ENCODE data around the gene VWCE.
A peak's percentile ranks its signal among the peaks of the same experiment; 100 is the strongest.

VWCE gene

GRCh38 chr11:61294717-61295595 is at the start of gene VWCE:
TSS of gene VWCE (minus strand) at chr11:61295316. CDS start at chr11:61295037, 279 bp downstream.
- Histone ChIP-seq H3K4me1 (ENCODE audit: control insufficient read depth, insufficient read depth, low read length) (peaks cover 24% of the 10 kb centered on the region; the same call in 1 of the 2 replicates), H3K9ac (ENCODE audit: low read length) (peak within 1 kb of the TSS; percentile 66), H3K9me3 (ENCODE audit: control insufficient read depth, insufficient read depth, low read depth, low read length) (no peaks in the 10 kb centered on the region), H3K27ac (ENCODE audit: low read depth, low read length) (peak within 1 kb of the TSS; percentile 21; the same call in 1 of the 2 replicates), H3K36me3 (ENCODE audit: control insufficient read depth, insufficient read depth, low read length) (peaks cover 29% of the 10 kb centered on the region), H3K4me3 (ENCODE audit: low read depth, low read length) (peak within 1 kb of the TSS; percentile 81), H3K27me3 (ENCODE audit: control insufficient read depth, insufficient read depth, low read length) (peaks cover 13% of the 10 kb centered on the region)

GRCh38 chr11:61343792-61344745 is 49.0 kb upstream of the VWCE start:
- Histone ChIP-seq H3K9ac (ENCODE audit: low read length) (no peak overlapping the region), H3K9me3 (ENCODE audit: control insufficient read depth, insufficient read depth, low read depth, low read length) (no peaks in the 10 kb centered on the region), H3K4me3 (ENCODE audit: low read depth, low read length) (no peak overlapping the region), H3K36me3 (ENCODE audit: control insufficient read depth, insufficient read depth, low read length) (peaks cover 50% of the 10 kb centered on the region), H3K27ac (ENCODE audit: low read depth, low read length) (no peak overlapping the region), H3K27me3 (ENCODE audit: control insufficient read depth, insufficient read depth, low read length) (no peaks in the 10 kb centered on the region), H3K4me1 (ENCODE audit: control insufficient read depth, insufficient read depth, low read length) (no peaks in the 10 kb centered on the region)

GRCh38 chr11:61342207-61342803 is 47.2 kb upstream of the VWCE start:
- Histone ChIP-seq H3K9me3 (ENCODE audit: control insufficient read depth, insufficient read depth, low read depth, low read length) (no peaks in the 10 kb centered on the region), H3K4me3 (ENCODE audit: low read depth, low read length) (no peak overlapping the region), H3K9ac (ENCODE audit: low read length) (no peak overlapping the region), H3K27ac (ENCODE audit: low read depth, low read length) (no peak overlapping the region), H3K27me3 (ENCODE audit: control insufficient read depth, insufficient read depth, low read length) (no peaks in the 10 kb centered on the region), H3K4me1 (ENCODE audit: control insufficient read depth, insufficient read depth, low read length) (no peaks in the 10 kb centered on the region), H3K36me3 (ENCODE audit: control insufficient read depth, insufficient read depth, low read length) (peaks cover 56% of the 10 kb centered on the region)

- no peaks in the 10 kb centered on the region for H3K9me3 ChIP-seq (ENCODE audit: control insufficient read depth, insufficient read depth, low read depth, low read length)
- peaks cover 56% of the 10 kb centered on the region for H3K36me3 ChIP-seq (ENCODE audit: control insufficient read depth, insufficient read depth, low read length)
- H3K4me1 ChIP-seq (ENCODE audit: control insufficient read depth, insufficient read depth, low read length) = no peaks in the 10 kb centered on the region
- no peak overlapping the region for H3K9ac ChIP-seq (ENCODE audit: low read length)
- no peak overlapping the region for H3K4me3 ChIP-seq (ENCODE audit: low read depth, low read length)
- H3K27me3 ChIP-seq (ENCODE audit: control insufficient read depth, insufficient read depth, low read length) = no peaks in the 10 kb centered on the region
- no peak overlapping the region for H3K27ac ChIP-seq (ENCODE audit: low read depth, low read length)
Measured at GRCh38 chr11:61341706-61342105, 46.6 kb upstream of the VWCE start.

GRCh38 chr11:61340979-61341378 is 45.9 kb upstream of the VWCE start:
- H3K4me1 ChIP-seq (ENCODE audit: control insufficient read depth, insufficient read depth, low read length) = peaks cover under 1% of the 10 kb centered on the region; the same call in 1 of the 2 replicates

GRCh38 chr11:61339490-61339878 is 44.4 kb upstream of the VWCE start:
- no peak overlapping the region for H3K27ac ChIP-seq (ENCODE audit: low read depth, low read length)
- H3K4me1 ChIP-seq (ENCODE audit: control insufficient read depth, insufficient read depth, low read length) = peaks cover 14% of the 10 kb centered on the region; the same call in 1 of the 2 replicates
- H3K9ac ChIP-seq (ENCODE audit: low read length) = no peak overlapping the region
- H3K4me3 ChIP-seq (ENCODE audit: low read depth, low read length) = no peak overlapping the region
- no peaks in the 10 kb centered on the region for H3K9me3 ChIP-seq (ENCODE audit: control insufficient read depth, insufficient read depth, low read depth, low read length)
- no peaks in the 10 kb centered on the region for H3K27me3 ChIP-seq (ENCODE audit: control insufficient read depth, insufficient read depth, low read length)
- peaks cover 40% of the 10 kb centered on the region for H3K36me3 ChIP-seq (ENCODE audit: control insufficient read depth, insufficient read depth, low read length)

More at GRCh38 chr11:61340979-61341378, 45.9 kb upstream of the VWCE start:
- Histone ChIP-seq H3K36me3 (ENCODE audit: control insufficient read depth, insufficient read depth, low read length) (peaks cover 52% of the 10 kb centered on the region), H3K27me3 (ENCODE audit: control insufficient read depth, insufficient read depth, low read length) (no peaks in the 10 kb centered on the region), H3K9me3 (ENCODE audit: control insufficient read depth, insufficient read depth, low read depth, low read length) (no peaks in the 10 kb centered on the region), H3K27ac (ENCODE audit: low read depth, low read length) (no peak overlapping the region), H3K9ac (ENCODE audit: low read length) (no peak overlapping the region), H3K4me3 (ENCODE audit: low read depth, low read length) (no peak overlapping the region)

- Histone ChIP-seq H3K9ac (ENCODE audit: low read length) (no peak overlapping the region), H3K9me3 (ENCODE audit: control insufficient read depth, insufficient read depth, low read depth, low read length) (no peaks in the 10 kb centered on the region)
Measured at GRCh38 chr11:61338783-61339489, 43.8 kb upstream of the VWCE start.

GRCh38 chr11:61337706-61338470 is 42.8 kb upstream of the VWCE start:
- no peak overlapping the region for H3K27ac ChIP-seq (ENCODE audit: low read depth, low read length)
- peaks cover 27% of the 10 kb centered on the region for H3K36me3 ChIP-seq (ENCODE audit: control insufficient read depth, insufficient read depth, low read length)

More at GRCh38 chr11:61338783-61339489, 43.8 kb upstream of the VWCE start:
- peaks cover 18% of the 10 kb centered on the region; the same call in 1 of the 2 replicates for H3K4me1 ChIP-seq (ENCODE audit: control insufficient read depth, insufficient read depth, low read length)
- H3K27me3 ChIP-seq (ENCODE audit: control insufficient read depth, insufficient read depth, low read length) = no peaks in the 10 kb centered on the region
- peaks cover 36% of the 10 kb centered on the region for H3K36me3 ChIP-seq (ENCODE audit: control insufficient read depth, insufficient read depth, low read length)
- H3K4me3 ChIP-seq (ENCODE audit: low read depth, low read length) = no peak overlapping the region
- H3K27ac ChIP-seq (ENCODE audit: low read depth, low read length) = no peak overlapping the region

GRCh38 chr11:61336171-61336935 is 41.2 kb upstream of the VWCE start:
- Histone ChIP-seq H3K4me1 (ENCODE audit: control insufficient read depth, insufficient read depth, low read length) (peaks cover 30% of the 10 kb centered on the region), H3K27me3 (ENCODE audit: control insufficient read depth, insufficient read depth, low read length) (no peaks in the 10 kb centered on the region), H3K9me3 (ENCODE audit: control insufficient read depth, insufficient read depth, low read depth, low read length) (no peaks in the 10 kb centered on the region), H3K36me3 (ENCODE audit: control insufficient read depth, insufficient read depth, low read length) (peaks cover 20% of the 10 kb centered on the region), H3K9ac (ENCODE audit: low read length) (peak overlapping the region; percentile 40), H3K4me3 (ENCODE audit: low read depth, low read length) (no peak overlapping the region), H3K27ac (ENCODE audit: low read depth, low read length) (no peak overlapping the region; the same call in 1 of the 2 replicates)

More at GRCh38 chr11:61337706-61338470, 42.8 kb upstream of the VWCE start:
- Histone ChIP-seq H3K4me1 (ENCODE audit: control insufficient read depth, insufficient read depth, low read length) (peaks cover 23% of the 10 kb centered on the region; the same call in 1 of the 2 replicates), H3K27me3 (ENCODE audit: control insufficient read depth, insufficient read depth, low read length) (no peaks in the 10 kb centered on the region), H3K4me3 (ENCODE audit: low read depth, low read length) (no peak overlapping the region), H3K9me3 (ENCODE audit: control insufficient read depth, insufficient read depth, low read depth, low read length) (no peaks in the 10 kb centered on the region), H3K9ac (ENCODE audit: low read length) (no peak overlapping the region)

Data from HUES6 (cell line).